ENCODE results near the gene NR2F1.

NR2F1 gene

DNA sequence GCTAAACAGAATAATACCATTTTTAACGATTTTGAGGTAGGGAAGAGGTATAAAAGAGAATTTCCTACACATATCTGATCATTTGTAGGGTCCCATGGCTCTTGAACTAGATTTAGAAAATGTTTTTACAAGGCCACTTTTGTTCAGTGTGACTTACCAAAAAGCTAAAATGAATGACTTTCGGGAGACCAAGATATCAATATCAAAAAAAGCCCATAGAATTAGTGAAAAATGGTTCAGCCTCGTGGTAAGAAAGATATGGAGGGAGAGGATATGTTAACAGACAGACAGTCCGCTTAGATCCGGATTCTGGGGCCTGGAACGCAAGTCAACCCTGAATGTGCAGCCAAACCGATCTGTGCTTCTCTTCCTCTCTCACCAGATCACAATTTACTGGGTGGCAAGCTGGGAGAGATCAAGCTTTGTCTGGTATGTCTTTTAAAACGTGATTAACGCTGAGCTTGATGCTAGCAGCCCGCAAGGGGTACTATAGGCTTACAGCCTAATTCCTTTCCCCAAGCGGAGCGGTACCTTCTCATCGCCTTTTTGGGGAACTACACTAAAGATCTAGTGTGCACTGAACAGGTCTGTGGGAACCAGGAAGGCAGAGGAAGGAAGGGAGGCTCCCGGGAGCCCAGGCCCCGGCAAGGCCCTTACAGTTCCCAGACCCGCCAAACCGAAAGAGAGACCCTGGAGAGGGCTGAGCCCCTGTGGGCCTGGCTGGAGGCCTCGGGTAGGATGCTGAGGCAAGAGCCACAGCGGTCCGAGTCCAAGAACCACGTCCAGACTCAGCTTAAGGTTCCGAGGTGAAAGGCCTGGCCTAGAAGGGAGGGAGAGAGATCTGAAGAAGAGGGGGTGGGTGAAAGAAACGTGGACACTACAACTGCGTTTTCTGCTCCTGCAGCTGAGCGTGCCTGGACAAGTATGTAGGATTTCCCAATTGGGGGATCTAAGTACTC is 4.9 kb upstream of the NR2F1 start:
- DNase-seq = no peak

DNA sequence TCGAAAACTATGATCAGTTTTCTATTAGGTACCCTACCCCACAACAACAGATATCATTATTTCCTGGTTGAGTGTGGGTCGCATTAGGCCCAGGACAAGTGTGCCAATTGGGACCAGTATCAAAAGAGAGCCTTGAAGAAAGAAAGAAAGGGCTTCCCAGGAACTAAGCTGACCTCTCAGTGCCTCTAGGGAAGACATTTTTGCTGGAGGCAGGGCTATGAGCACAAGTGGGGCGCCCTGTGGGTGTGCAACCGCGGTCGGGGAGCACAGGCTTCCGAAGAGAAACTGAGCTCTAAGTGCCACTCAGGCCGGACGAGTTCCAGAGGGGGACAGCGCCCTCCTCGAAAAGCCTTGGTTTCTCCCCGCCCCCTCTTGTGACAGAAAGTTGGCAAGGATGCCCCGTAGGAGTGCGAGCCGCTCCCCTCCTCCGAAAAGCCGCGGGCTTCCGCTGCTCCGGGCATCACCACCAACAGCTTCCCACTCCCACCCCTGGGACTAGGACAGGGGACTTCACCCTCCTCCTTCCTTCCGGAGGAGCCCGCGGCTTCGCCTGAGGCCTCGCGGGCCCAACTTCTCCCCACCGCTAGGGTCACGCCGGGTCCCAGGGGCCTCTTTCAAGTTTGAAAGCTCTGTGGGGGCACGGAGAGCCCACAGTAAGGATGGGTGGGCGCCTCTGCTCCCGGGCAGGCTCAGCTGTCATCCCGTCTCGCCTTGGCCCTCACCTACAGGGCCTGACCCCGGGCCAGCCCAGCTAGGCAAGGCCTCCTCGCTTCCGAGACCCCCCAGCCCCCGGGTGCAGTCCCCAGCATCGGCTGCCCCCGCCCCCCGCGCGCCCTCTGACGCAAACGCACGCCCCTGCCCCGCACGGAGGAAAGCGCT is 4.0 kb upstream of the NR2F1 start:
- DNase-seq = no peak

DNA sequence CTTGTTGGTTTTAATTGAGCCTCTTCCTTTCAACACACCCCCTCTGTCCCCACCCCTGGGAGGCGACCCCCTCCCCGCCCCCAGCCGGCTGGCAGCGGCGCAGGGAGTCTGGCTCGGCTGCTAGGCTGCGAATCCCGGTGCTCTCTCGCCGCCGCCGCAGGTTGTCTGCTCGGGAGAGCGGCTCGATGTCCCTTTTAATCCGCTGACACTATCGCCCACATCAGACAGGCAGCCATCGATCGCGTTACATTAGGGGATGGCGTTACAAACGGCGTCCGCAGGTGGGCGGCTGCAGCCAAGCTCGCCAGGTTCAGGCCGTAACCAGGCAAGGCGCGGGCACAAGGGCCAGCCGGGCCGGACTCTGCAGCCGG is 3.3 kb upstream of the NR2F1 start:
- peak; percentile 9 for DNase-seq

DNA sequence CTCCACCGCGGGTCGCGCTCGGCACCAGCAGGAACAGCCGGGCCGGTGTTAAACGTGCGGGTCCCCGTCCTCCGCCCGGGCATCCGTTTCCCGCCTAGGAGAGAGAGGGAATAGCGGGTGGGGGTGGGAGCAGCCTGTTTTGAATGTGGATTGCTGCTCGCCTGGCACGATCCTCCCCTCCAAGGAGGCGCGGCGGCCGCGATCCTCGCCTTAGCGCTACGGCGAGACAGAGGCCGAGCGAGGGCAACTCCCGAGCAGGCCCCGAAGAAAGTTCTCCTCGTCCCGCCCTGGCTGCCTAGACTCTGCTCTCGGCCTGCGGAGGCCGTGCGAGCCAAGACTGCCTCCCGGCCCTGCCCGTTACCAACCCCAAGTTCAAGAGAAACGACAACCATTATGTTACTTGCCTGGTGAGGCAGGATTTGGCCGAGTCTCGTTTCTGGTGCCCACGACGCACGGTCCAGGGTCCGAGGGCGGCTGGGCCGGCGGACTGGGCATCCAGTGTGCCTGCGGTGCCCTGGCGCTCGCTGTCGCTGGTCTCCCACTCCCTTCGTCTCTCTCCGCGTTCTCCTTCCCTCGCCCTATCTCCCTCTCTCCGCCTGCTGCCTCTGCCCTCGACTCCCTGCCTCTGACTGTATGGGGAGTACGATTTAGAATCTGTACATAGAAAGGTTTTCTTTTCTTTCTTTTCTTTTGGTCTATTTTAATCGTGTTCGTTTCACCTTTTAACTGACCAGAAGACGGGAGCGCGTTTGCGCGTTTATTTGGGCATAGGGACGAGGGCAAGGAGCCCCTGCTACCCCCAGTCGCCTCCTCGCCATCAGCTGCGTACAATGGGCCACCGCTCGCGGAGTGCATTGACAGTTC is 2.7 kb upstream of the NR2F1 start:
- DNase-seq = peak; percentile 13

DNA sequence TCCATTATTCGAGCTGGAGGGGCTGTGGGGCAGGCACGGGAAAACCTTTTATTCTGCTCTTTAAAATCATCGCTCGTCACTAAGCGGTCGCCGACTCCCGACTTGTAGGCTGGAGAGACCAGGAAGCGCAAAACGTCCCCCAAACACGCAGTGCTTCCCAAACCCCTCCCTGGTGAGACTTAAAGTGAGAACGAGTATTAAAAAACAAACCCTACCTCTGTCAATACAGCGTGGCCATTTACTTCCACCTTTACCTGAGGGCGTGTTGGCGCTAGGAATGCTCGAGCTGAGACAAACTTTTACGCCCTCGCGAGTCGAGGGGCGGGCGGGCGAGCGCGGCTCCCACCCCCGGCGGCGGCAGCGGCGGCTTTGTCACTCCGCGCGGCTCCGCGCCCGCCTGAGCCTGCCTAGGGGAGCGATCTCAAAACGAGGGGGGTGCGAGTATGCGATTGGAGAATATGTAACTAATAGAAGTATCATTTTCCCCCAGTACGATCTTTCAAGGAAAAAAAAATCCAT is 2.0 kb upstream of the NR2F1 start, which contains the start of gene NR2F1-AS1:
Gene NR2F1-AS1, minus strand, starts transcription at position 293 of the 519 bp plus-strand sequence.
- no peak for DNase-seq

DNA sequence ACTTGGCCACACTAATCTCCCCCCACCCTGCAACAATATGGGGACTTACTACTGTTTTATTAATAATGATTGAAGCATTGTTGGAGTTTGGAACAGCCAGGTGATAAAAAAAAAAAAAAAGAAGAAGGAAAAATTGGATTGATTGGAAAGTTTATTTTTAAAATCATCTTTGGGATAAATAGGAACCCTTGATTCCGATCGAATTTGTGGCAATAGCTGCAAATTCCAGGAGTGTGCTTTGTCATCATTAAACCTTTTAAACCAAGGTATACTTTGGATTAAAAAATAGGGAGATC is 907 bp upstream of the NR2F1 start:
- no peak for DNase-seq

DNA sequence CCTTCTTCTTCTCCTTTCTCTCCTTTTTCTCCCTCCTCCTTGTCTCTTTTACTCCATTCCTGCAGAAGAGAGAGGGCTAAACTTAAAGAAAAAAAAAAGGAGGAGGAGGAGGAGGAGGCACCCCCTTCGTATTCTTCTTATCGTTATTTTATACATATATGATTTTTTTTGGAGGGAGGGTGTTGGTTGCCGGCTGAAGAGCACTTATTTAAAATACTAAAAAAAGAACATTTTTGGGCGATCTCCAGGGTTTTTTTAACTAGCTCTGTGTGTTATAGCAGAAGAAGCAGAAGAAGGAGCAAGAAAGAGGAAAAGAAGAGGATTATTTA is 381 bp downstream of the NR2F1 start:
- peak; percentile 36 for DNase-seq

DNA sequence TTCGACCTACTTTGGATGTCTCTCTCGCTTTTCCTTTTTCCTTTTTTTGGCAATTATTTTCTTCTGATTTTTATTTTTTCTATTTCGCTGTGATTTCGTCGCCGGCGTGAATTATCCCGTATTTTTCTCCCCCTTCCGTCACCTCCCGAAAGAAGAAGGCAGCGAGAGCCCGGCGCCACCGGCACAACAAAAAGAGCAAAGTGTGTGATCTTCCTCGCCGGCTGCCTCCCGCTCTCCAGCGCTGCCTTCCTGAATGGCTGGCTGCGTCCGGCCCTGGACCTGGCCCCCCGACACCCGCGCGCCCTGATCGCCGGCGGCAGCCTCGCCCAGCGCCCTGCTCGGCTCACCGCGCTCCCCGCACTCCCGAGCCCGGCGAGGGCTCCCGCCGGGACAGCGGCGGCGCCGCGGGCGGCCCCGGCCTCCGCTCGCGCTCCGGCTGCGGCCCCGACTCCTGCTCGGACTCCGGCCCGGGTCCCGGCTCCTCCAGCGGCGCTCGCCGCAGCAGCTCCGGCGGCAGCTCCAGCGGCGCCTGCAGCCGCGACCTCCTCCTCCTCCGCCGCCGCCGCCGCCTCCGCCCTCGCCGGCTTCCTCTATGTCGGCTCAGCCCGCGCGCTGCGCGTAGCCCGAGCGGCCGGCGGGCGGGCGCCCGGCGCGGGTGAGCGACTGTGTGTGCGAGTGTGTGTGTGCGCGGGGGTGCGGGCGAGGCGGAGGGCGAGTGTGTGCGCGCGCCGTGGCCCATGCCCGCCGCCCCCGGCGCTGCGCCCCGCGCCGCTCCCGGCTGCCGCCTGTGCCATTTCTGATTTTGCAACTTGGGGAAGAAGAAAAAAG is 960 bp downstream of the NR2F1 start:
- peak; percentile 19 for DNase-seq

DNA sequence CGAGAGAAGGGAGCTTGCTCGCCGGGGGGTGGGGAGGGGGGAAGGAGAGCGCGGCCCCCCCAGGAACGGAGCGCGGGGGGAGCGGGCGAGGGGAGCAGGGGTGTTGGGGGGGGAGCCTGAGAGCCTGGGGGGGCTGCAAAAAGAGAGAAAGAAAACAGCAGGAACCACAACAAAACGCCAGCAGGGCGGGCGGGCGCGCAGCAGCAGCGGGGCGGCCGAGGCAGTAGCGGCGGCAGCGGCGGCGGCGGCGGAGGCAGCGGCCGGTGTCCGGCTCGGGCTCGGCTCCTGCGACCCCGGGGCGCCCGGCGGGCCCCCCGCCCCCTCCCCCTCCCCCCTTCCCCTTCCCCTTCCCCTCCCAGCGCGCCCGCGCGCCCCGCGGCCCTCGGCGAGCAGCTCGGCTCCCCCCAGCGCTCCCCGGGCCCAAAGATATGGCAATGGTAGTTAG is 1.6 kb downstream of the NR2F1 start:
- no peak for DNase-seq

DNA sequence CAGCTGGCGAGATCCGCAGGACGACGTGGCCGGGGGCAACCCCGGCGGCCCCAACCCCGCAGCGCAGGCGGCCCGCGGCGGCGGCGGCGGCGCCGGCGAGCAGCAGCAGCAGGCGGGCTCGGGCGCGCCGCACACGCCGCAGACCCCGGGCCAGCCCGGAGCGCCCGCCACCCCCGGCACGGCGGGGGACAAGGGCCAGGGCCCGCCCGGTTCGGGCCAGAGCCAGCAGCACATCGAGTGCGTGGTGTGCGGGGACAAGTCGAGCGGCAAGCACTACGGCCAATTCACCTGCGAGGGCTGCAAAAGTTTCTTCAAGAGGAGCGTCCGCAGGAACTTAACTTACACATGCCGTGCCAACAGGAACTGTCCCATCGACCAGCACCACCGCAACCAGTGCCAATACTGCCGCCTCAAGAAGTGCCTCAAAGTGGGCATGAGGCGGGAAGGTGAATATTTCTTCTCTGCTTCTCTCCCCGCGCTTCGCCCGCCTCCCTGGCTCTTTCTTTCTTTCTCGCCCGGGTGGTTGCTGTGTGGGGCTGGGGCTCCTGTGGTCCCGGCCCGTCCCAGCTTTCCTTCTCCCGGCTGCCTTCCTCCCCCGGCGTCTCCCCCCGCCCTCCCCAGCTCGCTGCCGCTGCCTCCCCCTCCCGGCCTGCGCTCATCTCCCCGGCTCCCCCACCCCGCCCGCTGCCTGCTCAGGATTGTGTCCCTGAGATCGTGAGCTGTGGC is 2.2 kb downstream of the NR2F1 start:
- DNase-seq = peak; percentile 16

DNA sequence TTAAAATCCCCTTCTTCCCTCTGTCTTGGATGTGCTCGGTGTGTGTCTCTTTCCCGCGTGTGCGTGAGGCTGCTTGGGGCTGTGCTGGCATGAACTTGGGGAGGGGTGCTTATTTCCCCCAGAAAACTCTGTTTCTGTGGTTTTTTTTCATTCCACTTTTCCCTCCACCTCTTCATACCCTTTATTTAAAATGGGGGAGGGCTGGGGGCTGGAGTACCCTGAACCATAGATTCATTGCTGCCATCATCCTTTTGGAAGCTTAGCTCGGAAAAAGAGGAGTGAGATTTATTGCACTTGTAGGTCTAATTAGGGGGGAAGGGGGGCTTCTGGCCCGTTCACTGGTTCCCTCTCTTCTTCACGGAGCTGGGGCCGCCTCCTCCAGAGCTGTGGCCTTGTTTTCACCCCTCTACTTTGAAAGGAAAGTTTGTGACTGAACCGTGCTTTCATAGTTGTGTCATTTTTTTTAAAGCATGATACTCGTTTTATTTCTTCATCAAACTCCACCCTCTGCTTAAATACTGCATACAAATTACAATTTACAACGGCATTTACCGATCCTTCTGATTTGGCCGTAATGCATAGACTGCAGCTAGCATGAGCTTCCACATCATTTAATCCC is 2.9 kb downstream of the NR2F1 start:
- no peak for DNase-seq

DNA sequence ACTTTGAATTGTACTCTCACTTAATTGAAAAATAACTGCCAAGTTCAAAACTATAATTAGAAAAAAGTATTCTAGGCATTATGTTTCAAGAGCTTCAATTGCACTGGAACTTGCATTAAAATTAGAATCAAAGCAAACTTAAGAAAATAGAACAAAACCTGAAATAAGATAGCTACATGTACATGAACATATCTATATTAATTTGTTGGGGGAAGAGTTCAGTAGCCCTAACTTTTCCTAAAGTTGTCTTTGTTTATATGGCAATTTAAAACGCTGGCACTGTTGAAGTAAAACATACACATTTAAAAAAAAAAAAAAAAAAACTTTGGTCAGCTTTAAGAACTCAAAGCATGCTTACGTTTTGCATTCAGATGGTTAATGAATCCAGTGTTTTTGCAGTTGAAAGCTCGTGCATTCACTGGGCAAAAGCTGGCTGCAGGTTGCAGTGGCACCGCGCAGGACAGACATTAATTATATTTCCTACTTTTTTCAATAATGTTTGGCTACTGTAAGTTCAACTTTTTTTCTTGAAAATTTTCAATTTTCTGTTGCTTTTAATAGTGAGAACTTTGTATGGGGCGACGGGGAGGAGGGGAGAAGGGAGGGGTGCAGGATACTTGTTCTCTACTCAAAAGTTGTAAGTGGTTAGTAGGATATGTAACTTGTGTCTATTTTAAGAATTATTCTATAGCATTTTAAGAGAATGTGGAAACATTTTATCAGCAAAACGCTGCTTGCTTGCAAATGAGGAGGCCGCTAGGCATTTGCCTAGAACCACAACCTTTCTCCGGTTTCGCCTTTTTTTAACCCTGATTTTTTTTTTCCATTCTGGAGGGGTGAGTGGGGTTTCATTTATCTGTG is 3.9 kb downstream of the NR2F1 start:
- no peak for DNase-seq

DNA sequence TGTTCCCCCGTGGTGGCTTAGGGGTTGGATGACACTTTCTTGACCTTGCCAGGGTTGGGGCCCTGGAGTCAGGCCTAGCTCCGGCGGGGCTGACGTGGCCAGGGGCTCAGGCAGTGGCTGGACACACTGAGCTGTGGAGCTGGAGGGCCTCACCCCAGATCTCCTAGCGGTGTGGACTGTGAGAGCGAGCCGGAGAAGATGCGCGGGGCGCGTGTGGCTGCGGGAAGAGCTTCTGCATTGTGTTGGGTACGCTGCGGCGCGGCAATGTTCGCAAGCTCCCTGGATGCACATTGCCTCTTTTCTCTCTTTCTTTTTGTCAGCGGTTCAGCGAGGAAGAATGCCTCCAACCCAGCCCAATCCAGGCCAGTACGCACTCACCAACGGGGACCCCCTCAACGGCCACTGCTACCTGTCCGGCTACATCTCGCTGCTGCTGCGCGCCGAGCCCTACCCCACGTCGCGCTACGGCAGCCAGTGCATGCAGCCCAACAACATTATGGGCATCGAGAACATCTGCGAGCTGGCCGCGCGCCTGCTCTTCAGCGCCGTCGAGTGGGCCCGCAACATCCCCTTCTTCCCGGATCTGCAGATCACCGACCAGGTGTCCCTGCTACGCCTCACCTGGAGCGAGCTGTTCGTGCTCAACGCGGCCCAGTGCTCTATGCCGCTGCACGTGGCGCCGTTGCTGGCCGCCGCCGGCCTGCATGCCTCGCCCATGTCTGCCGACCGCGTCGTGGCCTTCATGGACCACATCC is 4.8 kb downstream of the NR2F1 start:
- DNase-seq = no peak

DNA sequence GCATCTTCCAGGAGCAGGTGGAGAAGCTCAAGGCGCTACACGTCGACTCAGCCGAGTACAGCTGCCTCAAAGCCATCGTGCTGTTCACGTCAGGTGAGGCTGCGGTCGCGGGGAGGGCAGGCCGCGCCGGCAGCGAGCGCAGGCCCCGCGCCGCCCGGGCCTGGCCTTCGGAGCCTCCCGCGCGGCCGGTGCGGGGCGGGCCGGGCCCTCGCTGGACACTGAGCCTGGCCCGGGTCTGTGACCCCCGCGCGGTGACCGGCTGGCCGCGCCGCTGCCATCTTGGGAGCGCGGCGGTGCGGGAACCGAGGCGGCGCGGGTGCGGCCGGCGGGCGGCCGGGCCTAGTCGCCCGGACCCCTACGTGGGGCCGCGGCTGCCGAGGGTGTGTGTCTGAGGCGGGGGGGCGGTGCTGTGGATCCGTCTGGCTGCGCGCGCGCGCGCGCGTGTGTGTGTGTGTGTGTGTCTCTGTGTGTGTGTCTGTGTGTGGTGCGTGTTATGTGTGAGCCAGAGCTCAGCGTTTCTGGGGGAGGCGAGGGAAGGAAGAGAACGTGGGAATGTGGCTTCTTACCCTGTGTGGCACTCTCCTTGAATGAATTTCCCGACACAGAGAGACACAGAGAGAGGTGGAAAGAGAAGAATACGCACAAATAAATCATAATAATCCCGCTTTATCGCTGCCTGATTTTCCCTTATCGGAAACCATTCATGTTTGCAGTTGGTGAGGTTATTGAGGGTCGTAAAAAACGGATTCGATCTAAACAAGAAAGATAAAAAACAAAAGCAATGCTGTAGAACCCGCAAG is 5.5 kb downstream of the NR2F1 start:
- DNase-seq = no peak

DNA sequence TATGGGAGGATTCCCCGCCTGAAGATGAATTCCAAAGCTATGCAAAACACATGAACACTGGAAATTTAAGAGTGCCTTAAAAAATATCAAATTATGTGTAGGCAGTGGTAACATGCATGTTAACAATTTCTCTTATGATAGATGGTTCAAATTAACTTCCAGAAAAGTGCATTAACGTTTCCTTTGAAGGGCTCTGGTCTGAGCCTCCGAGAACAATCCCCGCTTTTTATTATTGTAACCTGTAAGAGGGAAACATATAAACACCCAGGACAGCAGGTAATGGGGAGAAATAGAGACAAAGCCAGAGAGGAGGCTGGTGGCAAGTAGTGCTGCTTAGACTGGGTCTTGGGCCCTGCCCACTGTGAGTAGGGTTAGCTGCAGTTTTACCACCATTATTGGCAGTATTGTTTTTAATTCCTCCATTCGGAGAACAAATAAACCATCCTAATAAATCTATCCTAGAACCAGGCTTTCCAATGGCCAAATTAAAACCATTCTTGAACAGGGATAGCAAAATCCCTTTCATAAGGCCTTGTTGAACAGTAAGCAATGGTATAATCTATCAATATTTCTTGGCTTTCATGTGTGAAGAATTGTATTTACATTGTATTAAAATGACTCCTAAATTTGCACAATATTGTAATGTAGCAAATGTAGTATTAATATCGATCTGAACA is 6.3 kb downstream of the NR2F1 start:
- DNase-seq = no peak

DNA sequence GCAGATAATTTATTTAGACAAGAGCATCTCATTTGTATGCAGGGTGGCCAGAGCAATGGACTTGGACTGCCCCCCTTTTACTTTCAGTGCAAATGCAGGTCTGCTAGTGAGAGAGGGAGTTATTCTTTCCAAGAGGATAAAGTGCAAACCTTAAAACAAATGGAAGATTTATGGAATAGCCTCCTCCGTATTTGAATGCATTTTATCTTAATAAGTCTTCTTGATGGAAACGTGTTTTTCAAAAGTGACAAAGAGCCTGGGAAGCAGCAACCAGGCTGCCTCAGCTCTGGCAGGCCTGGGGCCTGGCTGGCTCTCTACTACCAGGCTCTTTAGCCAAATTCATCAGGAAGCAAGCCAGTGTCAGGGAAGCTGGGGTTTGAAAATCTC is 6.8 kb downstream of the NR2F1 start:
- no peak for DNase-seq

DNA sequence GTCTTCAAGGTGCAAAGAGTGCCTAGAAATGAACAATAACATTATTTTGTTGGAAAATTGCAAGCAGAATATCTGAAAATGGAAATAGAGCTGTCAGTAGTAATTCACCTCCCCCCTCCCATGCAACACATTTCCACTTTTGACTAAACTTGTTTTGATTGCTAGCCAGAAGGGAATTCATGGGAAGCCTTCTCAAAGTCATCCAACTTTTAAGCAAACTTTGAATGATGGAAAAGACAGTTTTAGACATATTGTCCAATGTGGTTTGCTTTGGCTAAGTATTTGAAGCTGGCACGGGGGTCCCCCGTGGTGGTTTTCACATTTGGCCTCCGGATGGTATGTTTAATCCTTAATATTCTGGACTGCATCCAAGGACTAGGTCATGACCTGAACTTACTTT is 7.5 kb downstream of the NR2F1 start:
- no peak for DNase-seq
